NCI-H2227 (cell line): ENCODE results near the gene CEMIP.

Experiments used
- DNase-seq: peaks from one replicate; lab custom pipeline; 2025; ENCODE audit not compliant: unreplicated experiment; lab: John Stamatoyannopoulos, UW

Gene CEMIP

GRCh38 chr15:80780416-80781221 is 1.4 kb downstream of the CEMIP start:
- no peak for DNase-seq

DNA sequence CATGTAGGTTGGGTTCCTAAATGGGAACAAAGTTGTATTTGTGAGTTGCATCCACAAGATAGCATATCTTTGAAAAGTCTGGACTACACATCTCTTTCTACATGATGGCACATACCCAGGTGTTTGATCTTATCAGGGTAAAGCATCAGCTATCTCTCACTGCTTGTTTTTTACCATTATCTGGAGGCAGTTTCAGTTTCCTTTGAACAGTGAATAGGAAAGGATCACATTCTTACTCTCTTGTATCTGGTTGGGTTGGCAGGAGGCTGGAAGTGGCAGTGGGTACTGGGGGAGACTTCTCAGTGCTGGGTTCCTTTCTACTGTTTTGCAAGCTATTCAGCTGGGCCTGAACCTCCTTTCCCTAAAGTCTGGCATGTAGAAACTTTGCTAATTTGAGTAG is 4.1 kb downstream of the CEMIP start:
- no peak for DNase-seq

DNA sequence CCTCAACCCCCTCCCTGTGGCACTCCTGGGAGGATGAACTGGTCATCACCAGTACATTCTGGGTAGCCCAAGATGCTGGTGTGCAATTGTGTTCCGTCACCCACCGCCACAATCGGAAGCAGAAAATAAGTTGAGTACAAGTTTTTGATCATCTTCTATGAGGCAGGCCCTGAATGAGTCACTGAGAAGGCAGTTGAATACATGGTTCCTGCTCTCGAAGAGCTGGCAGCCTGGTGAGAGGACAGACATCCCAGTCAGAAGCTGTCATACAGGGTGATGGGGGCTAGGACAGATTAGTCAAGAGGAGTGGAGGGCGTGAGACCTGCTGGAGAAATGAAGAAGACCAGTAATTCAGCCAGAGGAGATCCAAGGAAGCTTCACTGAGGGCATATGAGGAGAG is 6.2 kb downstream of the CEMIP start:
- no peak for DNase-seq

DNA sequence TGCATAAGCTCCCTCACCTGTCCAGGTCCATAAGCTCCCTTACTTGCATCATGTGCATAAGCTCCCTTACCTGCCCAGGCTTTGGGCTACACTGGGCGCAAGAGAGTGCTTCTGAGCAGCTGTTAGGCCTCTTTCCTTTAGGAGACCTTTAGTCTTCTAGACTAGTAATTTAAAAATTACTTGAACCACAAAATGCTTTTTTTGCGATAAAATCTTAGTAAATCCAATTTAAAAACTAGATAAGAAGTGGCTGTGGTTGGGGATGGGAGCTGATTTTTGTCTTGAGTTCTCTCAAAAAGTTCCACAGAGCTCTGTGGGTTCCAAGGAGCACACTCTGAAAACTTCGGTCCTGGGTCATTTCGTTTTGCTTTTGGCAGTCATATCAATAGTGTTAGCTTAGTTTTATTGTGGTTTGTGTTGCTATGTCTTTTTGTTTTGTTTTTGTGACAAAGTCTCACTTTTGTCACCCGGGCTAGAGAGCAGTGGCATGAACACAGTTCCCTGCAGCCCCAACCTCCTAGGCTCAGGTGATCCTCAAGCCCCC is 6.7 kb downstream of the CEMIP start:
- no peak for DNase-seq

- DNase-seq = peak; percentile 42
Observed at GRCh38 chr15:80787316-80787715, 8.1 kb downstream of the CEMIP start.

DNA sequence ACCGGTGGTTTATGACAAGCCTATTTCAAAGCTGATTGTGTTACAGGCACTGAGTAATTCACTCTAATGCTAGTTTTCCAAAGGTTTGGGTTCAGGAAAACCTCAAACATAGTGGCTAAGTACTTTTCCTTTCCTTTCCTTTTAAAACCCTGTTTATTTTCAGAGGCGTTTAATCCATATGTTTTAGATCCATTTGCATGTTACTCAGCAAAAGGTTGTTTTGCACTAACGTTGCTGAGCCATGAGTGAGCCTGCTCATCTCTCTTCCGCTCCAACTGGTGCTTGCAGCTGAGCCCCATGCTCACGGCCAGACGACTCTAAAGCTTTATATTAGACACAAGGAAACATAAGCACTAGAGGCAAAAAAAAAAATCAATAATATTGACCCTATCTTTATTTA is 9.4 kb downstream of the CEMIP start:
- no peak for DNase-seq

GRCh38 chr15:80789296-80789695 is 10.1 kb downstream of the CEMIP start:
- DNase-seq = peak; percentile 19

- DNase-seq = no peak
Observed at GRCh38 chr15:80789796-80790195, 10.6 kb downstream of the CEMIP start.

DNA sequence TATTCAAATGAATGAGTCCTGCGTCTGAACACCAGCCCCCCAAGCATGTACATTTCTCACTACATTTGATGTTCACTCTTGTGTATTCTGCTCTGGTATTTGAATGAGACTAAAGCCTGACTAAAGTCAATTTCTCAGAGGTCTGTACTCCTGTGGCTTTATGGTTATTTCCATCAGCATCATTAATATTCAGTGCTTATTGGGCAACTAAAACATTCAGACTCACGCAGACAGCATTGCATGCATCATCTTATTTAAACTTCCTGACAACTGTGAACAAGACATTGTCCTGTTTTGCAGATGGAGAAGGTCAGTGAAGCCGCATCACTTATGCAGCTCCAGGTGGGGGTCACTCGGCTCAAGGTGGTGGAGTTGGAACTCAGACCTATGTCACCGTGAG is 11.1 kb downstream of the CEMIP start:
- no peak for DNase-seq

GRCh38 chr15:80791004-80791403 is 11.8 kb downstream of the CEMIP start:
- no peak for DNase-seq

DNA sequence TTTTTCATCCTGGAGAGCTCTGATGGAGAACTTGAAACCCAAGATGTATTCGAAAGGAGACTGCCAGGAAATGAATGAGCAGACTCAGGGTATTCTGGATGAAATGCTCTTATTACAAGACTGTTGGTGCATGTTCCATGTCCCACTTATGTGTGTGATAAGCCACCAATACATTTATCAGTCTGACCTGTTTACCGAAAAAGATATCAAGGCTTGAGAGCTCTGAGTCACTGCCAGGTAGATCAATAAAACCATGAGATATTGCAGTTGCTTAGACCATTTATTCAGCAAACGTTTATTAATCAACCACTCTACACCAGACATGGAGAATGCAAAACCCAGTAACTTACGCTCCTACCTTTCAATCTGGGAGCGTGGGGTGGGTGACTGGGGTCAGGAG is 17.2 kb downstream of the CEMIP start:
- DNase-seq = no peak

- DNase-seq = no peak
Observed at GRCh38 chr15:80798911-80799310, 19.7 kb downstream of the CEMIP start.

- DNase-seq = no peak
Observed at GRCh38 chr15:80800067-80800466, 20.9 kb downstream of the CEMIP start.

- no peak for DNase-seq
Observed at GRCh38 chr15:80801891-80802680, 22.9 kb downstream of the CEMIP start.

DNA sequence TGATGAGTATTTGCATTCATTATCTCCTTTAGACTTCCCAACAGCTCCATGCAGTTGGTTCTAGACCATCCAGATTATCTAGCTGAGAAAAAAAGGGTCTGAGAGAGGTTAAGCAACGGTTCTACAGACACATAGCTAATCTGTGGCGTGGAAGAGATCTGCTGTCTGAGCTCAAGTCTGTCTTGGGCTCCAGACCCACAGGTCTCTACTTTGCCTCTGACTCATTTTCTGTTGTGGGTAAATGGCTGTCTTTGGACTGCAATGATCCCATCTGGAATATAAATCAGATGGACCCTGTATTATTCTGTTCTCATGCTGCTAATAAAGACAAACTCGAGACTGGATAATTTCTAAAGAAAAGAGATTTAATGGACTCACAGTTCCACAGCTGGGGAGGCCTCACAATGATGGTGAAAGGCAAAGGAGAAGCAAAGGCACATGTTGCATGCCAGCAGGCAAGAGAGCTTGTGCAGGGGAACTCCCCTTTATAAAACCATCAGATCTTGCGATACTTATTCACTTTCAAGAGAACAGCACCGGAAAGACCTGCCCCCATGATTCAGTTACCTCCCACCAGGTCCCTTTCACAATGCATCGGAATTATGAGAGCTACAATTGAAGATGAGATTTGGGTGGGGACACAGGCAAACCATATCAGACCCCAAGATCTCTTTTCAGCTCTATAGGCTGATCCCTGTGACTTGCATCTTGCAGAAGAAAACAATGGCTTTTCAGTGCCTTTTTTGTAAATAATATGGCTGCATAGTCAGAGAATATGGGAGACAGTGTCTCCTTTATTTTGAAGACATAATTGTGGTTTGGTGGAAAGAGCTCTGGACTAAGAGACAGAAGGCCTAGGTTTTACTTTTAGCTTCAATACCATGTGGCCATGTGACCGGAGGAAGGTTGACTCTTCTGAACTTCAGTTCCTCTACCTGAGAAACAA is 24.7 kb downstream of the CEMIP start:
- DNase-seq = no peak

DNA sequence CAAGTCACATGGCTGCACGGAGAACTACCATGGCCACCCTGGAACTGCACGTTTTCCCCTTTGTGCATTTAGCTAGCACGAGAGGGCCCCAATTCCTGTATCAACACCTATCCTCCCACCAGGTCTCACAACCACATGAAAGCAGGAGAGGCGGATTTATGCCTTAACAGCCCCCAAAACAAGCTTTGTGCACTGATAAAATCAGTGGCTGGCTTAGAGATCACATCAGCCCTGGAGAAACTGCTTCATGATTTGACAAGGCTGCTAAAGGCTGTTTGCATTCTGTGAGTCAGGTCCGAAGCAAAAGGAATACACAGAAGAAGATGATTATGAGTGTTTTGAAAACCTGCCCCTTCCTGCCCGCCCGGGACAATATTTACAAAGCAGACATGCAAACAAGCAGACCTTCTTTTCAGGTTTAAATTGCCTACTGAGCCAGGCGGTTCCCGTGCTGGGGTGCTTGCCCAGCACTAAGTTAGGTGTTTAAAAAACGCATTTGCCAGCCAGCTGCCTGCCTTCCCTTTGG is 25.9 kb downstream of the CEMIP start:
- DNase-seq = no peak

GRCh38 chr15:80811781-80812315 is 32.7 kb downstream of the CEMIP start:
- no peak for DNase-seq

GRCh38 chr15:80815106-80815505 is 35.9 kb downstream of the CEMIP start:
- DNase-seq = no peak

- no peak for DNase-seq
Observed at GRCh38 chr15:80816049-80816653, 37.0 kb downstream of the CEMIP start.

DNA sequence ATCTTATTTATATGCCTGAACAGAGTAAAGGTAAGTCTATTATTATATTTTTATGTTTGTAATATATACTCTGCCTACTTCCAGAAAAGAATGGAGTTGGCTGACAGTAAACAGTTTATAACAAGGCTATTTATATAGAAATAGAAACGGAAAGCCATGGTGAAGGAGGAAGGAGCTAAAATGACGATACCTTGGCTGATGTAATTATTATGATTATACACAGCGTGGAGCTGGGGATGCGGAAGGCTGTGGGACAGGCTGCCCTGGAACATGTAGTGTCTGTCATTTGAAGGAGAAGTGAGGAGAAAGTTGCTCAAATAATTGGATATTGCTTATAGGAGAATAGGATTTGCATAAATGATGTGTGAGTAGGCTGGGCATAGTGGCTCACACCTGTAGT is 37.8 kb downstream of the CEMIP start:
- DNase-seq = peak; percentile 35
